ENCODE data around the gene NPDC1. TPM values are rescaled to one million over a fixed set of nuclear protein-coding genes. Genes with fewer than 3 reads are reported as not detected.
A peak's percentile ranks its signal among the peaks of the same experiment; 100 is the strongest.
"Not testable (repeated sequence)": the region's sequence is repeated elsewhere in the genome, so short reads cannot be mapped to it uniquely, and the experiment has no call there.

Gene NPDC1
- total and polyA plus RNA-seq, 9 donors = 32.1 to 63.4 (median 41.8) TPM

DNA sequence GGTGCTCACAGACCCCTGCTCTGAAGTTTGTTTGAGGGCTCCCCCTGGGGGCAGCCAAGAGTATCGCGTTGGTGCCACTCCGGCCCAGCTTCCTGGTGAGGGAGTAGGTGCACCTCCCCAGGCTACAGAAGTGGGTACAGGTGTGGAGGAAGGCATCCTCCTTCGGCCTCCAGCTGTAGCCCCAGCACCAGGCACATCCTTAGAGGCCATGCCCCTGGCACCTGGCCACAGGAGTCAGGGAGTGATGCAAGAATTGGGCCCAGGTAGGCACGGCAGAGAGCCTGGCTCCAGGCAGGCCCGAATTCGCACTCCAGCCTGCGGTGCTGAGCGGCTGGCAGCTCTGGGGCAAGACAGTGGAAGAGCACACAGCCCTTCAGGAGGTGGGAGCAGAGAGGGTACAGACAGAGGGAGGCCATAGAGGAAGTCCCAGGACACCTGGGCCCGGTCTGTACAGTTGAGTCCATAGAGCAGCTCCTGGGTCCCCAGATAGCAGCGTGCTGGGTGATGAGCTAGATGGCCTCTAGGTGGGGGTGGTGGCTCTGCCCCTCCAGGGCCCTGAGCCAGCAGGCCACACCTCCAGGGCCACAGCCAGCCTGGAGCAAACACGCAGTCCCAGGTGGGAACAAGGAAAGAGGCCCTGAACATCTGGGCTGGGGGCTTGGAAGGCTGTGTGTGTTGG, 22.0 kb upstream of the NPDC1 start:
- Histone ChIP-seq H3K36me3 (ENCODE audit: control insufficient read depth, insufficient read depth, low read length) (no peaks in the 10 kb centered on the region), H3K4me3 (ENCODE audit: low read length) (no peak overlapping the region), H3K9me3 (replicated peaks; ENCODE audit: control insufficient read depth, low read depth, low read length) (no peaks in the 10 kb centered on the region), H3K27ac (ENCODE audit: low read length) (no peak overlapping the region), H3K4me1 (ENCODE audit: control insufficient read depth, insufficient read depth, low read length) (peaks cover 34% of the 10 kb centered on the region), H3K27me3 (ENCODE audit: control insufficient read depth, insufficient read depth, low read length) (peaks cover 7% of the 10 kb centered on the region)
- whole genome bisulfite sequencing (ENCODE audit: insufficient coverage) = 60% methylated on average over 11 of the region's 12 CpGs
- peak; percentile 84 for DNase-seq

DNA sequence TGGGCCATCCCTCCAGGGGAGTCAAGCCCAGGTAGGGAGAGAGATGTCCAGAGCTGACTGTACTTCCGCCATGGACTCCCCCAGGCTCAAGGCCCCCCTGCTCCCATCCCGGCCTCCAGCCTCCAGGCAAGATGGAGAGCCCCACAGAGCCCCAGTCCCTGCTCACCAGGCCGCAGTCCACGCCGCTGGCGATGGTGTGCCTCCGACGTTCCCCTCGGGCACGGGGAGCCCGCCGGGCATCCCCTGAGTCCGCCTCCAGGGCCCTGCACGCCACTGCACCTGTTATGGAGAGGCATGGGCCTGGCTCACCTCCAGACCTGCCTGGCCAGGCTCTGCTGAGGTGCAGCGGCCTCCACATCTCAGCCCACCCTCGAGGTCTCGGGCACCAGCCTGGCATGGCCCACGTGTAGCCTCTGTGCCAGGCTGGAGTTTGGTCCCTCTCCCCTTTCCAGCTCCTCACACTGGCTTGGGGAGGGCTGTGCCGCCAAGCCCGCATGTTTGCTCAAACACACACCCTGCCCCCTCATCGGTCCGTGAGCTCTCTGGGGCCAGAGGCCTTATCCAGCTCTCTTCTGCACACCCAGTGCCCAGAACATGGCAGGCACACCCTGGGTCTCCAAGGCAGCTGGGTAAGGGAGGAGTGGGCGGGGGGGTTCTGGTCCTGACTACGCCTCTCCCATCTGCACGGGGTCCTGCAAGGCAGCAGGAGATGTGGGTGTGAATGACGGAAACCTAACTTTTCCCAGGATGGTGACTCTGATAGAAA, 20.3 kb upstream of the NPDC1 start:
- peaks cover 32% of the 10 kb centered on the region for H3K4me1 ChIP-seq (ENCODE audit: control insufficient read depth, insufficient read depth, low read length)
- no peak overlapping the region for H3K27ac ChIP-seq (ENCODE audit: low read length)
- peaks cover 7% of the 10 kb centered on the region for H3K27me3 ChIP-seq (ENCODE audit: control insufficient read depth, insufficient read depth, low read length)
- DNase-seq = no peak
- no peaks in the 10 kb centered on the region for H3K36me3 ChIP-seq (ENCODE audit: control insufficient read depth, insufficient read depth, low read length)
- H3K4me3 ChIP-seq (ENCODE audit: low read length) = no peak overlapping the region
- 87% methylated on average over 21 of the region's 26 CpGs for WGBS (ENCODE audit: insufficient coverage)
- no peaks in the 10 kb centered on the region for H3K9me3 ChIP-seq (replicated peaks; ENCODE audit: control insufficient read depth, low read depth, low read length)

DNA sequence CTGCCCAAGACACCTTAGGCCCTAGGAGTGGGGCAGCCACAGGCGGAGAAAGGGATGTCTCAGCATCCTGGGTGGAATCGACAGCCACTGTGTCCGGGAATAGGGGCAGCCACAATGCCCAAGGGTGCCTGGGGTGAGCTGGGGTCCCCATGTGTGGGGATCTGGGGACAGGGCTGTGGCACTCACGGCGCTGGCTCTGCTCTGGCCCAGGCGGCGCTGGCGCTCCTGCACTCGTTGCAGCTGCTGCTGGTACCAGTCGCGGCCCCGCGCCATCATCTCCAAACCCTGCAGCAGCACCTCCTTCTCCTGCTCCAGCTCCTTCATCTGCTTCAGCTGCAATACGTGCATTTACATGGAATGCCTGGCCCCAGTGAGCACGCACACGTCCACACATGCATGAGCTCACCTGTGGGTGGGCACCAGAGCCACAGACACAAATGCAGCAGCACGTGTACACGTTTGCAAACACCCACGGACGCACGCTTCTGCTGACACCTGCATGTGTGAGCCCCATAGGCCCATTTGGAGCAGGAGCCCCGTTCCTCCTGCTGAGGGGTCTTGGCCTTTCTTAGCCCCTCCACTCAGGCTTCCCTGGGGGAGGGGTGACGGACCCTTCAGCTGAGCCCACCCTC, 19.5 kb upstream of the NPDC1 start:
- peaks cover 25% of the 10 kb centered on the region for H3K4me1 ChIP-seq (ENCODE audit: control insufficient read depth, insufficient read depth, low read length)
- peaks cover 7% of the 10 kb centered on the region for H3K27me3 ChIP-seq (ENCODE audit: control insufficient read depth, insufficient read depth, low read length)
- H3K27ac ChIP-seq (ENCODE audit: low read length) = no peak overlapping the region
- 80% methylated on average over 22 of the region's 23 CpGs for whole genome bisulfite sequencing (ENCODE audit: insufficient coverage)
- no peaks in the 10 kb centered on the region for H3K36me3 ChIP-seq (ENCODE audit: control insufficient read depth, insufficient read depth, low read length)
- H3K9me3 ChIP-seq (replicated peaks; ENCODE audit: control insufficient read depth, low read depth, low read length) = no peaks in the 10 kb centered on the region
- no peak overlapping the region for H3K4me3 ChIP-seq (ENCODE audit: low read length)
- no peak for DNase-seq

- peaks cover 7% of the 10 kb centered on the region for H3K27me3 ChIP-seq (ENCODE audit: control insufficient read depth, insufficient read depth, low read length)
- 87% methylated on average over 5 of the region's 12 CpGs for WGBS (ENCODE audit: insufficient coverage)
- H3K36me3 ChIP-seq (ENCODE audit: control insufficient read depth, insufficient read depth, low read length) = no peaks in the 10 kb centered on the region
- H3K4me3 ChIP-seq (ENCODE audit: low read length) = no peak overlapping the region
- DNase-seq = no peak
- H3K27ac ChIP-seq (ENCODE audit: low read length) = no peak overlapping the region
- H3K4me1 ChIP-seq (ENCODE audit: control insufficient read depth, insufficient read depth, low read length) = peaks cover 25% of the 10 kb centered on the region
- no peaks in the 10 kb centered on the region for H3K9me3 ChIP-seq (replicated peaks; ENCODE audit: control insufficient read depth, low read depth, low read length)
Measured at GRCh38 chr9:137064880-137065164, 18.8 kb upstream of the NPDC1 start.

- DNase-seq = peak; percentile 54
Measured at GRCh38 chr9:137064027-137064879, 18.3 kb upstream of the NPDC1 start.

DNA sequence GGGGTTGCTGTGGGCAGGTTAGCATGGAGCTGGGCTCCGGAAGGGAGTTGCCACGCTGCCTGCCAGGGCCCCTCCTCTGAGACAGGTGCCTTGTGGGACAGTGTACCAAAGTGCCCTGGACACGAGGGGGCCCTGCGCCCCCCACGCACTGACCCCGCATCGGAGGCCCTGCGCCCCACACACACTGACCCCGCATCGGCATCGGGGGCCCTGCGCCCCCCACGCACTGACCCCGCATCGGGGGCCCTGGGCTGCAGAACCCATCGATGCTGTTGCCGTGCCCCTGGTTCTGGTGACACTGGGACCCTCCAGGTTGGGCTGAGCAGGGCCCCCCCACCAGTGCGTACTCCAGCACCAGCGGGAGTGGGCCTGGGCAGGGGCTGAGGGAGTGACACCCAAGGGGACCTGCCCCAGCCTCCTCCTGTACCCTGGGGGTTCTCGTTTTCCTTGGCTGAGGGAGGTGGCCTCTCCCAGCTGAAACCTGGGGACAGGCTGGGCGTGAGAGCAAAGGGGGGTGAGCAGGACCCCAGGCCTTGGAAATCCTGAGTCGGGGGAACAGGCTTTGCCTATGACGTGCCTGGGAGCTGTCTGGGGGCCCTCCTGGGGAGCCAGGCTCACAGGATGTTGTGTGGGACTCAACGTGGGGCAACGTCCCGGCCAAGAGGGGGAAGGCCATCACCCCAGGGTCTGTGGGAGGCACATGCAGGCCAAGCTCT, 17.5 kb upstream of the NPDC1 start:
- no peaks in the 10 kb centered on the region for H3K27me3 ChIP-seq (ENCODE audit: control insufficient read depth, insufficient read depth, low read length)
- no peaks in the 10 kb centered on the region for H3K9me3 ChIP-seq (replicated peaks; ENCODE audit: control insufficient read depth, low read depth, low read length)
- peaks cover 13% of the 10 kb centered on the region for H3K4me1 ChIP-seq (ENCODE audit: control insufficient read depth, insufficient read depth, low read length)
- no peaks in the 10 kb centered on the region for H3K36me3 ChIP-seq (ENCODE audit: control insufficient read depth, insufficient read depth, low read length)
- H3K27ac ChIP-seq (ENCODE audit: low read length) = no peak overlapping the region
- no peak overlapping the region for H3K4me3 ChIP-seq (ENCODE audit: low read length)
- 77% methylated on average over 24 of the region's 26 CpGs for WGBS (ENCODE audit: insufficient coverage)
- no peak for DNase-seq

More at GRCh38 chr9:137064027-137064879, 18.3 kb upstream of the NPDC1 start:
- Histone ChIP-seq H3K27ac (ENCODE audit: low read length) (no peak overlapping the region), H3K9me3 (replicated peaks; ENCODE audit: control insufficient read depth, low read depth, low read length) (no peaks in the 10 kb centered on the region), H3K4me3 (ENCODE audit: low read length) (no peak overlapping the region), H3K36me3 (ENCODE audit: control insufficient read depth, insufficient read depth, low read length) (no peaks in the 10 kb centered on the region), H3K4me1 (ENCODE audit: control insufficient read depth, insufficient read depth, low read length) (peaks cover 20% of the 10 kb centered on the region), H3K27me3 (ENCODE audit: control insufficient read depth, insufficient read depth, low read length) (peaks cover 2% of the 10 kb centered on the region)
- WGBS (ENCODE audit: insufficient coverage) = 44% methylated on average over 50 of the region's 55 CpGs

DNA sequence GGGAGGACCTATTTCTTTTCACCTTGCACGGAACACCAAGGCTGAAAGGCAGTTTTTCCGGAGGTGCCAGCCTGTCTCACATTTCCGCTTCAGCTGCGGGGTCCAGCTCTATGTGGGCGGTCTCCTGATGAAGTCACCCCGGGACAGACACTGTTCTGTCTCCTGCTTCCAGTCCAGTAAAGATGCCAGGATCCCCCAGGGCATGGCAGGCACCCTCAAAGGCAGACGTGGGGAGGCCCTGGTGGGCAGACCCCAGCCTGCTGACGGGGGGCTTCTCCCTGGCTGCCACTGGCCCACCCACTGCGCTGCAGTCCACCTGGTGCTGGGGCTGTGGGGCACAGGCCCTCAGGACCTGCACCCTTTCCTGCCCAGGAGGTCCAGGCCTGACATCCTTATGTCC, 16.8 kb upstream of the NPDC1 start:
- H3K4me1 ChIP-seq (ENCODE audit: control insufficient read depth, insufficient read depth, low read length) = peaks cover 12% of the 10 kb centered on the region
- H3K4me3 ChIP-seq (ENCODE audit: low read length); DNase-seq; H3K27me3 ChIP-seq (ENCODE audit: control insufficient read depth, insufficient read depth, low read length); H3K27ac ChIP-seq (ENCODE audit: low read length); H3K9me3 ChIP-seq (replicated peaks; ENCODE audit: control insufficient read depth, low read depth, low read length); H3K36me3 ChIP-seq (ENCODE audit: control insufficient read depth, insufficient read depth, low read length): not testable (repeated sequence)
- 73% methylated on average over 4 of the region's 9 CpGs for WGBS (ENCODE audit: insufficient coverage)

- no peaks in the 10 kb centered on the region for H3K9me3 ChIP-seq (replicated peaks; ENCODE audit: control insufficient read depth, low read depth, low read length)
- WGBS (ENCODE audit: insufficient coverage) = 87% methylated on average over 12 of the region's 15 CpGs
- no peak for DNase-seq
- H3K4me3 ChIP-seq (ENCODE audit: low read length) = no peak overlapping the region
- H3K36me3 ChIP-seq (ENCODE audit: control insufficient read depth, insufficient read depth, low read length) = no peaks in the 10 kb centered on the region
- H3K27ac ChIP-seq (ENCODE audit: low read length) = no peak overlapping the region
- peaks cover 16% of the 10 kb centered on the region for H3K4me1 ChIP-seq (ENCODE audit: control insufficient read depth, insufficient read depth, low read length)
- no peaks in the 10 kb centered on the region for H3K27me3 ChIP-seq (ENCODE audit: control insufficient read depth, insufficient read depth, low read length)
Measured at GRCh38 chr9:137062384-137062783, 16.4 kb upstream of the NPDC1 start.

DNA sequence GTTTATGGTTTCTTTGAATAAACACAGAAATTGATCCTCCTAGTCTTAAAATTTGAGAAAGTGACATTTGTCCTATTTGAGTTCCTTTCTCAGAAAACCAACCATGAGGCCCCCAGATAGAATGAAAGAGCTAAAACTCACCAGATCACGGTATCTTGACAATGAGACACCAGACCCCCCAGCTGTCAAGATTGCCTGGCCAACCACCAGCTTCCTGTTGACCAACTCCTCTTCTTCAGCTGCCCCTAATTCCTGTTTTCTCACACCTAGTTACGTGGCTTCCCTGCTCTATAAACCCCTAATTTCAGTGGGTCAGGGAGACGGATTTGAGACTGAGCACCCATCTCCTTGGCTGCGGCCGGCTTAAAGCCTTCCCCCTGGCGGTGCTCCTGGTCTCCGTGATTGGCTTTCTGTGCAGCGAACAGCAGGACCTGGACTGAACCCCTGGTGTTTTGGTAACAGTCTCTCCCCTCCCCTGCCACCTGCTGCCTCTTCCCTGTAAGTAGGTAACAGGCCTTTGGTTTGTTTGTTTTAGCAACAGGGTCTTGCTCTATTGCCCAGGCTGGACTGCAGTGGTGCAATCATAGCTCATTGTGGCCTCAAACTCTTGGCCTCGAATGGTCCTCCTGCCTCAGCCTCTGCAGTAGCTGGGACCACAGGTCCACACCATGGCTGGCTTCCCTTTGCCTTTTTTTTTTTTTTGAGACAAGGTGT, 12.7 kb upstream of the NPDC1 start:
- no peak for DNase-seq
- no peaks in the 10 kb centered on the region for H3K36me3 ChIP-seq (ENCODE audit: control insufficient read depth, insufficient read depth, low read length)
- H3K27me3 ChIP-seq (ENCODE audit: control insufficient read depth, insufficient read depth, low read length) = peaks cover 18% of the 10 kb centered on the region
- H3K9me3 ChIP-seq (replicated peaks; ENCODE audit: control insufficient read depth, low read depth, low read length) = no peaks in the 10 kb centered on the region
- H3K27ac ChIP-seq (ENCODE audit: low read length) = no peak overlapping the region
- WGBS (ENCODE audit: insufficient coverage) = 70% methylated on average over 6 of the region's 9 CpGs
- no peak overlapping the region for H3K4me3 ChIP-seq (ENCODE audit: low read length)
- peaks cover 41% of the 10 kb centered on the region for H3K4me1 ChIP-seq (ENCODE audit: control insufficient read depth, insufficient read depth, low read length)

Data from muscle of leg (tissue), 11 donors.